Brain microvascular endothelial cell (primary cell): Measurements from ENCODE around the gene PFKL.

Experiments used
- DNase-seq: peaks from one replicate; pipeline ENCODE4 v3.0.0-alpha.2; 2020
- H3K27ac ChIP-seq: fragments of 250-450 bp; sonication (Bioruptor Pico); 2 replicates; pipeline ENCODE4 v1.5.1; 2020; ENCODE audit warnings: mild to moderate bottlenecking, moderate library complexity
- H3K27me3 ChIP-seq: fragments of 250-450 bp; sonication (Bioruptor Pico); replicated peaks from 2 replicates; pipeline ENCODE4 v1.5.1; 2020; ENCODE audit warnings: mild to moderate bottlenecking
- H3K36me3 ChIP-seq: fragments of 250-450 bp; sonication (Bioruptor Pico); replicated peaks from 2 replicates; pipeline ENCODE4 v1.5.1; 2020; ENCODE audit warnings: mild to moderate bottlenecking
- H3K4me3 ChIP-seq: 2 replicates; pipeline ENCODE4 v1.5.1; 2011; ENCODE audit warnings: low read depth, mild to moderate bottlenecking, control low read depth, low read length, moderate library complexity
- in situ Hi-C: cut with HindIII; loops from 2 replicates; pipeline ENCODE4 v1.10.0; 2017; ENCODE audit warnings: low sequenced_read_pairs, low pct_ligation_motif_present
- TF ChIP-seq, protein P1 (sequence below): IDR thresholded peaks from 2 replicates; pipeline ENCODE4 v1.5.1; 2011; ENCODE audit warnings: low read depth, mild to moderate bottlenecking, moderate library complexity, low read length, control low read depth, inconsistent platforms; ENCODE audit errors: missing control alignments

Gene PFKL

GRCh38 chr21:44299458-44300261 lies at the start of gene PFKL:
TSS of gene PFKL (plus strand) at chr21:44300053. CDS start at chr21:44300106, 53 bp downstream.
- H3K27me3 ChIP-seq: no peaks in the 10 kb centered on the region

GRCh38 chr21:44253832-44254710 lies 45.8 kb upstream of the PFKL start:
- no peaks in the 10 kb centered on the region for H3K27me3 ChIP-seq
- no peak for DNase-seq
- no peak overlapping the region for H3K27ac ChIP-seq
- TF ChIP-seq, protein P1, sequence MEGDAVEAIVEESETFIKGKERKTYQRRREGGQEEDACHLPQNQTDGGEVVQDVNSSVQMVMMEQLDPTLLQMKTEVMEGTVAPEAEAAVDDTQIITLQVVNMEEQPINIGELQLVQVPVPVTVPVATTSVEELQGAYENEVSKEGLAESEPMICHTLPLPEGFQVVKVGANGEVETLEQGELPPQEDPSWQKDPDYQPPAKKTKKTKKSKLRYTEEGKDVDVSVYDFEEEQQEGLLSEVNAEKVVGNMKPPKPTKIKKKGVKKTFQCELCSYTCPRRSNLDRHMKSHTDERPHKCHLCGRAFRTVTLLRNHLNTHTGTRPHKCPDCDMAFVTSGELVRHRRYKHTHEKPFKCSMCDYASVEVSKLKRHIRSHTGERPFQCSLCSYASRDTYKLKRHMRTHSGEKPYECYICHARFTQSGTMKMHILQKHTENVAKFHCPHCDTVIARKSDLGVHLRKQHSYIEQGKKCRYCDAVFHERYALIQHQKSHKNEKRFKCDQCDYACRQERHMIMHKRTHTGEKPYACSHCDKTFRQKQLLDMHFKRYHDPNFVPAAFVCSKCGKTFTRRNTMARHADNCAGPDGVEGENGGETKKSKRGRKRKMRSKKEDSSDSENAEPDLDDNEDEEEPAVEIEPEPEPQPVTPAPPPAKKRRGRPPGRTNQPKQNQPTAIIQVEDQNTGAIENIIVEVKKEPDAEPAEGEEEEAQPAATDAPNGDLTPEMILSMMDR: no peak
- no peak overlapping the region for H3K4me3 ChIP-seq
- in situ Hi-C loops: no loop called here
- H3K36me3 ChIP-seq: no peaks in the 10 kb centered on the region

More at GRCh38 chr21:44299458-44300261, at the start of gene PFKL:
- Histone ChIP-seq H3K4me3 (peak within 1 kb of the TSS; percentile 67), H3K27ac (peak within 1 kb of the TSS; percentile 24), H3K36me3 (no peaks in the 10 kb centered on the region)
- peak; percentile 22 for DNase-seq
- in situ Hi-C loops: no loop called here
- TF ChIP-seq, protein P1: no peak

DNA sequence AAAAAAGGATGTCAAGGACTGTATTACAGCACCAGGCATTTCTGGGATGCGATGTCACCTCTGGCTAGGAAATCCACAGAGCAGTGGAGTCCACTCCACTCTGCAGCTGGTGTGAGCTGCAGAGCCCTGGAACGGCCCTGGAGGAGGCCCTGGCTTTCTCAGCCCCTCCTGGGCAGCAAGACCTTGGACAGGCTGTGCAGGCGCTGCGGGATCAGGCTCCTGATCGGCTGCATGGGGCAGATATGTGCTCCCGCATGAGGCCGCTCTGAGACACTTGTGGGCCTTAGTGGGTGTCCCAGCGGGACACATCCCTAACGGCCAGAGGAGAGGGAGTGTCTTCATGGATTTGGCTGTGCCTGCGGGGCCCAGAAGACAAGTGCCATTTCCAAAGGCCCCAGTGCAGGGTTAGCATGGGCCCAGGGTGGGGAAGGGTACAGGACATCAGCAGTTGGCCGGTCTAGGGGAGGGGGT lies 44.3 kb upstream of the PFKL start:
- Histone ChIP-seq H3K4me3 (no peak overlapping the region), H3K36me3 (no peaks in the 10 kb centered on the region), H3K27me3 (no peaks in the 10 kb centered on the region), H3K27ac (no peak overlapping the region)
- TF ChIP-seq, protein P1: no peak
- DNase-seq: no peak
- in situ Hi-C loops: no loop called here

- H3K27ac ChIP-seq: no peak overlapping the region
- in situ Hi-C loops: no loop called here
- H3K36me3 ChIP-seq: no peaks in the 10 kb centered on the region
- no peak overlapping the region for H3K4me3 ChIP-seq
- TF ChIP-seq, protein P1: no peak
- no peak for DNase-seq
- no peaks in the 10 kb centered on the region for H3K27me3 ChIP-seq
These were observed 41.7 kb upstream of the PFKL start for GRCh38 chr21:44258056-44258725.

- H3K27ac ChIP-seq: no peak overlapping the region
- DNase-seq: no peak
- H3K4me3 ChIP-seq: no peak overlapping the region
- TF ChIP-seq, protein P1: no peak
- in situ Hi-C loops: no loop called here
- H3K27me3 ChIP-seq: no peaks in the 10 kb centered on the region
- no peaks in the 10 kb centered on the region for H3K36me3 ChIP-seq
These were observed 40.7 kb upstream of the PFKL start for GRCh38 chr21:44259082-44259705.
